ENCODE measurements around the gene CELF4.

CELF4 gene

GRCh38 chr18:37293359-37293758 lies 272.2 kb downstream of the CELF4 start:
- TF ChIP-seq ZNF274 (IDR thresholded peaks at IDR 0.05; ENCODE audit: low read depth, low read length) = no peak
- H3K4me3 ChIP-seq (ENCODE audit: low read length) = no peak overlapping the region

DNA sequence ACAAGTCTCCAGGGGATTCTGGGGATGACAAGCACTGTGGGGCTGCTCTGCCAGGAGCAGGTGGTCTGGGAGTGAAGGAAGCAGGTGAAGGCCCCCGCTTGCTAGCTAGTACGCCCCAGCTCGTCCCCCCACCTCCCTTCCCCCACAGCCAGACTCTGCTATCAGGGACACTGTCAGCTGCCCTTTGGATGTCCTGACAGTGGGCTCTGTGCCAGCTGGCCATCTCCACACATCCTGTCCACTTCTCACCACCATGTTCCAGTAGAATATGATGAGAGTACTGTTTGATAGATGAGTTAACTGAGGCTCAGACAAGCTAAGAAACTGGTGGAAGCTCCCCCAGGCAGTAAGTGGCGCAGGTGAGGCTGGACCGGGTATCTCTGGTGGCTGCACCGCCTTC lies 276.2 kb downstream of the CELF4 start:
- TF ChIP-seq ZNF274 (IDR thresholded peaks at IDR 0.05; ENCODE audit: low read depth, low read length) = no peak

DNA sequence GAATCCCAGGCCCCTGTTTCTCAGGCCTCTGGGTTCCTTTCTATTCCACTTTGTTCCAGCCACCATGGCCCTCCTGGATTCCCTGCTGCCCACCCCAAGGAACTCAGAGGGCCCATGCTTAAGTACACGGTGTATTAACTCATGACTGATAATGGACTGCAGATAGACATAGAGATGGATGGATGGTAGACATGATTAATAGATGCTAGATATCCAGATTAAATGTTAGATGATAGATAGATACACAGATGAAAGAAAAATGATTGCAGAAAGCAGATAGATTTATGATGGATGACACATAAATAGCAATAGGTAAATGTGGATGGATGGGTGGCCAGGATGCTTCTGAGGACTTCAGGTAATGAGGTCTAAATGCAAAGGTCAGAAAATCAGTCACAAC lies 278.0 kb downstream of the CELF4 start:
- no peak overlapping the region for H3K4me3 ChIP-seq (ENCODE audit: low read length)
- TF ChIP-seq ZNF274 (IDR thresholded peaks at IDR 0.05; ENCODE audit: low read depth, low read length) = no peak

More for the DNA sequence above, 276.2 kb downstream of the CELF4 start:
- no peak overlapping the region for H3K4me3 ChIP-seq (ENCODE audit: low read length)

- no peak overlapping the region for H3K4me3 ChIP-seq (ENCODE audit: low read length)
- no peak for TF ChIP-seq ZNF274 (IDR thresholded peaks at IDR 0.05; ENCODE audit: low read depth, low read length)
Observed at GRCh38 chr18:37286801-37287200, 278.8 kb downstream of the CELF4 start.

GRCh38 chr18:37285825-37286224 lies 279.8 kb downstream of the CELF4 start:
- H3K4me3 ChIP-seq (ENCODE audit: low read length) = no peak overlapping the region
- TF ChIP-seq ZNF274 (IDR thresholded peaks at IDR 0.05; ENCODE audit: low read depth, low read length) = no peak

DNA sequence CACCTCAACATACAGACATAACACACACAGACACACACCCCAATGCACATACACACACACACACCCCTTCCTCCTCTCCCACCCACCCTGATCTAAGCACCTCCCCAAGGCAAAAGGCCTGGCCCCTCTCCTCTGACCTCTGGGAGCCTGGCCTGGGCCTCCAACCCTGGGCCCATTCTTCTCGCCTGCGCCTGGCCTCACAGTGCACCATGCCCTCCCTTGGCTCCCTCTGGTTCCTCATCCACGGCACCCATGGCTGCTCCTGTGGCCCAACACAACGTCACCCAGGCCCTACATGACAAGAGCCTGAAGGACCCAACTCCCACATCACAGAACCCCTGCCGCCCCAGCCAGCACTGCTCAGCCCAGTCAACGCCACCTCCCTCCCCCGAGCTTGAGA lies 281.3 kb downstream of the CELF4 start:
- no peak for TF ChIP-seq ZNF274 (IDR thresholded peaks at IDR 0.05; ENCODE audit: low read depth, low read length)
- H3K4me3 ChIP-seq (ENCODE audit: low read length) = no peak overlapping the region

GRCh38 chr18:37282386-37283037 lies 283.1 kb downstream of the CELF4 start:
- no peak overlapping the region for H3K4me3 ChIP-seq (ENCODE audit: low read length)
- no peak for TF ChIP-seq ZNF274 (IDR thresholded peaks at IDR 0.05; ENCODE audit: low read depth, low read length)

DNA sequence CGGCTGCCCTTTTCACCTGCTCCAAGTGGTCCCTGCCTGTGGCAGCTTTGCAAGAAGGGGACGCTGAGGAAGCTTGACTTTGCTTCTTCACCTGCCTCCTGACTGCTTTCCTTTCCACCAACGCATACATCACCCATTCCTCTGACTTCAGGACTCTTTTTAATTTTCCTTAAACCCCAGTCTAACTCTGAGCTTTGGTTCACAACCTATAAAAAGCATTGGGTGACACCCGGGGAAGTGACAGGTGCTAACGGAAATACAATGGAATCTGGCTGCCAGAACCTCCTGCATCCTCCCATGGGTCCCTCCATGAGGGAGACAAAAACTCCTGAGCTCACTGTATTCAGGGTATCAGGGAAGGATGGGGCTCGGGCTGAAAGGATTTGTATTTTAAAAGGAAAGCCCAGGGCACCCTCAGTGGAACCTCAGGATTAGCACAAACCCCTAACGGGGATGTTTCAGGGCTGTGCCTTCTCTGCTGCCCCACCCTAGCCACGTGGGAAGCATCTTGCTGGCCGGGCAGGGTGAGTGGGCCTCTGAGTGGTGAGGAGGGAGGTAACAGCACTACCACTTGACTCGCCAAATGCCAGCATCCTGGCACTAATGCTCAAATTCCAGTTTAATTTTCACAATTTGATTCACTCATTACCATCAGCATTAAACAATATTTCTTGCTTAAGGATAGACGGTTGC lies 284.8 kb downstream of the CELF4 start:
- H3K4me3 ChIP-seq (ENCODE audit: low read length) = no peak overlapping the region
- TF ChIP-seq ZNF274 (IDR thresholded peaks at IDR 0.05; ENCODE audit: low read depth, low read length) = no peak

DNA sequence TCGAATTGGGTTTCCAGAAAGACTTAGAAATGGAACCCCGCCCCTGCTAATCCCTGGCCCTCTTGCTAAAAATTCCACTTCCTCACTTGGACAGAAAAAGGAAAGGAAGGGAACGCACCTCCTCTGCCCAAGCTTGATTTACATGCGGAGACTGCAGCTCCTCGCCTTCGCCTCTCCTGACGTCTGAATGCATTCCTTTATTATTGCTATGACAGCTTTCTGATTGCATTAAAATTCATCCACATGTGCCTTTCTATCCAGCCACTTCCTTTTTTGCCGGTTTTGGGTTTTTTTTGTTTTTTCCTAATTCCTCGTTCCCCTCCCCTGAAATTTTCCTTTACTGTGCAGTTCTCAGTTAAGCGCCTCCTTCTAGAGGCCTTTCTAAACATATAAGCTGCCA lies 287.8 kb downstream of the CELF4 start:
- no peak for TF ChIP-seq ZNF274 (IDR thresholded peaks at IDR 0.05; ENCODE audit: low read depth, low read length)
- no peak overlapping the region for H3K4me3 ChIP-seq (ENCODE audit: low read length)

DNA sequence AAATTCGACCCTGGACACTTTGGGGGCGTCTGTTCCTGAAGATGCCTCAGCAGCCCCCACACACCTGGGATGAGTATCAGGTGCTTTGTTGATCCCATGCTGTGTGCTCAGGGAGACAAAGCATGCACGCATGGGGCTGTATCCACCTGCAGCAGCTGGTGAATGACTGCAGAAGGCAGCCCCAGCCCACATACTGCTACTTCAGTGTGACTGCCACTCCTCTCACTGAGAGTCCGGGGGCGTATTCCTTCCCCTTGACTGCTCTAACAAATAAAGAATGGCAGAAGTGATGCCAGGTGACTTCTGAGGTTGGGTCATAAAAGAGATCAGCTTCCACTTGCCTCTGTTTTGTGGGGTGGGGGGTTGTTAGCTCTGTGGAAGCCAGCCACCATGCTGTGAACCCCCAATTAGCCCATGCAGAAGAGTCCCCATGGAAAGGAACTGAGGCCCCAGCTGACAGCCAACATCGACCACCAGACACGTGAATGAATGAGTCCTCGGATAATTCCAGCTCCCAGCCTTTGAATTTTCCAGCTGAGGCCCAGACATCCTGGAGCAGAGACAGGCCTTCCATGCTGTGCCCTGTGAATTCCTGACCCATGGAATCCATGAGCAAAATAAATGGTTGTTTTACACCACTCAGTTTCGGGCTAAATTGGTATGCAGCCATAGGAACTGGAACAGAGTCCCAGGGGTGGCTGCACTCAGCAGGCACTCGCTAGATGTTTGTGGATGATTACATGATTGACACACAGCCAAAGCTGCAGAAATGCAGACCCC lies 289.3 kb downstream of the CELF4 start:
- no peak for TF ChIP-seq ZNF274 (IDR thresholded peaks at IDR 0.05; ENCODE audit: low read depth, low read length)
- H3K4me3 ChIP-seq (ENCODE audit: low read length) = no peak overlapping the region

- no peak overlapping the region for H3K4me3 ChIP-seq (ENCODE audit: low read length)
- TF ChIP-seq ZNF274 (IDR thresholded peaks at IDR 0.05; ENCODE audit: low read depth, low read length) = no peak
Observed at GRCh38 chr18:37275237-37275741, 290.3 kb downstream of the CELF4 start.

DNA sequence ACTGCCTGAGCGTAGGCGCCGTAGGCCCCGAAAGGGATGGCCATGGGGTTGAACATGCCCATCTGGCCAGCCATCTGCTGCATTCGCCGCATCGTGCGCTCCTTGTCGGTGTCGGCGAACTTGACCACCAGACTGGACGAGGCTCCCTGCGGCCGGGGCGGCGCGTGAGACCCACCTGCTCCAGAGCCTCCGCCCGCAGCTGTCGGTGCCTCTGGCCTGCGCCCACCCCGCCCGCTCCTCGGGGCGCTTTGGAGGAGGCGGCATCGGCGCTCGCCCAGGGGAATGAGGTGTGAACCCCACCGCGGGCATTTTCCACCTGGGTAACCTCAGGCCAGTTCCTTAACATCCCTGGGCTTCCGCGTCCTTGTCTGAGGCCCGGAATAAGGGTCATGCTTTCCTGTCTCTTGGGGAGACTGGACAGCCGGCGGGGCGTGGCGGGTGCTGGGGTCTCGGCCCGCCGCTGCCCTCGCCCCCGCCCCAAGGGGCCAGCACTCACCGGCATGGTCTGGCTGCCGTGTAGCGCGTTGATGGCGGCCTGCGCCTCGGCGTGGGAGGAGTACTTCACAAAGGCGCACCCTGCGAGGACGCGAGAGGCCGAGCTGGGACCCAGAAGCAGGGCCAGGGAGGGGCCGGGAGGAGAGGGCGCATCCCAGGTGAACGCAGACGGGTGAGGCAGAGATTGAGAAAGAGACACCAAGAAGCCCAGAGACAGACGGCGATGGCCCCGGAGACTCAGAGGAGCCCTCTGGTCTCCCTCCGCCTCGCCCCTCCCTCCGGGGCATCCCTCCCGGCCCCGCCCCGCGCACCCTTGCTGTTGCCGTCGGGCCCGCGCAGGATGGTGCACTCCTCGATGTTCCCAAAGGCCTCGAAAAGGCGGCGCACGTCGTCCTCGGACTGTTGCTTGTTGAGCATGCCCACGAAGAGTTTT lies 291.0 kb downstream of the CELF4 start:
- TF ChIP-seq ZNF274 (IDR thresholded peaks at IDR 0.05; ENCODE audit: low read depth, low read length) = no peak
- no peak overlapping the region for H3K4me3 ChIP-seq (ENCODE audit: low read length)

GRCh38 chr18:37272841-37273240 lies 292.8 kb downstream of the CELF4 start:
- no peak overlapping the region for H3K4me3 ChIP-seq (ENCODE audit: low read length)
- no peak for TF ChIP-seq ZNF274 (IDR thresholded peaks at IDR 0.05; ENCODE audit: low read depth, low read length)

- H3K4me3 ChIP-seq (ENCODE audit: low read length) = no peak overlapping the region
- TF ChIP-seq ZNF274 (IDR thresholded peaks at IDR 0.05; ENCODE audit: low read depth, low read length) = no peak
Observed at GRCh38 chr18:37272226-37272625, 293.4 kb downstream of the CELF4 start.
